ENCODE data around the gene FEZ2.

Gene FEZ2

GRCh38 chr2:36568516-36569246, 29.3 kb downstream of the FEZ2 start:
- TF ChIP-seq CTCF (IDR thresholded peaks at IDR 0.05) (no peak), ZFX (IDR thresholded peaks at IDR 0.05; ENCODE audit: borderline replicate concordance) (no peak)
- no peak overlapping the region for H3K27ac ChIP-seq

GRCh38 chr2:36567711-36568408, 30.1 kb downstream of the FEZ2 start:
- no peak overlapping the region for H3K27ac ChIP-seq
- no peak for TF ChIP-seq CTCF (IDR thresholded peaks at IDR 0.05)

GRCh38 chr2:36566887-36567286, 31.1 kb downstream of the FEZ2 start:
- H3K27ac ChIP-seq = no peak overlapping the region

GRCh38 chr2:36565712-36566111, 32.3 kb downstream of the FEZ2 start:
- H3K27ac ChIP-seq = no peak overlapping the region
- TF ChIP-seq CTCF (IDR thresholded peaks at IDR 0.05) = no peak
- no peak for TF ChIP-seq ZFX (IDR thresholded peaks at IDR 0.05; ENCODE audit: borderline replicate concordance)

More at GRCh38 chr2:36566887-36567286, 31.1 kb downstream of the FEZ2 start:
- no peak for TF ChIP-seq ZFX (IDR thresholded peaks at IDR 0.05; ENCODE audit: borderline replicate concordance)
- no peak for TF ChIP-seq CTCF (IDR thresholded peaks at IDR 0.05)

GRCh38 chr2:36564377-36564930, 33.5 kb downstream of the FEZ2 start:
- TF ChIP-seq CTCF (IDR thresholded peaks at IDR 0.05) (no peak), ZFX (IDR thresholded peaks at IDR 0.05; ENCODE audit: borderline replicate concordance) (no peak)

GRCh38 chr2:36562973-36563532, 34.9 kb downstream of the FEZ2 start:
- no peak overlapping the region for H3K27ac ChIP-seq
- no peak for TF ChIP-seq ZFX (IDR thresholded peaks at IDR 0.05; ENCODE audit: borderline replicate concordance)
- TF ChIP-seq CTCF (IDR thresholded peaks at IDR 0.05) = no peak

More at GRCh38 chr2:36564377-36564930, 33.5 kb downstream of the FEZ2 start:
- H3K27ac ChIP-seq = no peak overlapping the region

All from 22Rv1 (cell line).